Frontal cortex (tissue), 4 donors: Measurements from ENCODE around the gene VPS11. TPM values are rescaled to one million over a fixed set of nuclear protein-coding genes. Genes with fewer than 3 reads are reported as not detected.

Source experiments
- DNase-seq, 2 donors: peaks; one replicate each; pipeline ENCODE4 v3.0.0; 2012; ENCODE audit warnings: low spot score in 2 of 2
- FAIRE-seq: peaks from 2 replicates; lab custom pipeline; 2012; peaks lifted over from hg19 to GRCh38; lab: Jason Lieb, UNC
- total RNA-seq: library from RNA; depleted of rRNA; stranded (reverse); fragments of >200 nt; gene quantifications from one replicate; pipeline ENCODE4 v1.2.3, GENCODE V29; 2014
- donor health status: control.
- donor health status: control.
- donor health status: control.

Gene VPS11
- total RNA-seq, 1 donor from 2014 or later, result 26.1 TPM

DNA sequence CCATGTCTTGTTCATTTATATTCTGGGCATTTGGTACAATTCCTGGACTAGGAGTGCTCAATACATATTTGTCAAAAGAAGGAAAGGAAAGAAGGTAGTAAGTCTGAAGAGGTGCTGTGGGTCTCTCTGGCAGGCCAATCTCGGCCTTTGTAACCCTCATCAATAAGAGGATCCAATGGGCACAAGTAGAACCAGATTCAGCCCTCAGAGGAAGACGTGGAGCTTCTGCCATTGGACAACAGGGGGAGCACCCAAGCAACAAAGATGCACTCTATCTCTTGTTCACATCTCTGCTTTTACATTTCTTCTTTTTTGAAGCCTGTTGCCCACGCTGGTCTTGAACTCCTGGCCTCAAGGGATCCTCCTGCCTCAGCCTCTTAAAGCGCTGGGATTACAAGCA, 2.2 kb upstream of the VPS11 start:
- DNase-seq (no peak), FAIRE-seq (no peak)

DNA sequence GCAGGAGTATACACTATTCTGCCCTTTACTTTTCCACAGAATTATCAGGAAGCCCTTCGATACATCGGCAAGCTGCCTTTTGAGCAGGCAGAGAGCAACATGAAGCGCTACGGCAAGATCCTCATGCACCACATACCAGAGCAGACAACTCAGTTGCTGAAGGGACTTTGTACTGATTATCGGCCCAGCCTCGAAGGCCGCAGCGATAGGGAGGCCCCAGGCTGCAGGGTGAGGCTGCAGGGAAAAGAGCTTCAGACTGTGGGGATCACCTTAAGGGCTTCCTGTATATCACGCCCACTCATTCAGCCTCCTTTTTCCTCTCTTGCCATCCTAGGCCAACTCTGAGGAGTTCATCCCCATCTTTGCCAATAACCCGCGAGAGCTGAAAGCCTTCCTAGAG, 10.2 kb downstream of the VPS11 start:
- DNase-seq, result no peak
- no peak for FAIRE-seq

DNA sequence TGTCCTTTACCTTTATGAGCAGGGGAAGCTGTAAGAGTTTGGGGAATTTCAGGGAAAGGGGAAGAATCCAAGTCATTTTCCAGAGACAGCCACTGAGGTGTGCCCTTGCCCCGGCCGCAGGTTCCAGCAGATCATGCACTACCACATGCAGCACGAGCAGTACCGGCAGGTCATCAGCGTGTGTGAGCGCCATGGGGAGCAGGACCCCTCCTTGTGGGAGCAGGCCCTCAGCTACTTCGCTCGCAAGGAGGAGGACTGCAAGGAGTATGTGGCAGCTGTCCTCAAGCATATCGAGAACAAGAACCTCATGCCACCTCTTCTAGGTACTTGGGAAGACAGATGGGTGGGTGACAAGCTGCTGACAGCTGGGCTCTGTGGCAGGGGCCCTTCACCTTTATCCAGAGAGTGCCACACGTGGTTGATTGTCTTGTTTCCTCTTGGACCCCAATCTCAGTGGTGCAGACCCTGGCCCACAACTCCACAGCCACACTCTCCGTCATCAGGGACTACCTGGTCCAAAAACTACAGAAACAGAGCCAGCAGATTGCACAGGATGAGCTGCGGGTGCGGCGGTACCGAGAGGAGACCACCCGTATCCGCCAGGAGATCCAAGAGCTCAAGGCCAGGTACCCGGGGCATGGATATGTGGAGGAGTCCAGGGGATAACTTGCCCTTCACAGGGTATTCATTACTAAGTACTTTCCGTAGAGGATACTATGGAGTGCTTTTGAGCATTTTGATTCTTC, 11.2 kb downstream of the VPS11 start:
- FAIRE-seq (no peak), DNase-seq (no peak)

DNA sequence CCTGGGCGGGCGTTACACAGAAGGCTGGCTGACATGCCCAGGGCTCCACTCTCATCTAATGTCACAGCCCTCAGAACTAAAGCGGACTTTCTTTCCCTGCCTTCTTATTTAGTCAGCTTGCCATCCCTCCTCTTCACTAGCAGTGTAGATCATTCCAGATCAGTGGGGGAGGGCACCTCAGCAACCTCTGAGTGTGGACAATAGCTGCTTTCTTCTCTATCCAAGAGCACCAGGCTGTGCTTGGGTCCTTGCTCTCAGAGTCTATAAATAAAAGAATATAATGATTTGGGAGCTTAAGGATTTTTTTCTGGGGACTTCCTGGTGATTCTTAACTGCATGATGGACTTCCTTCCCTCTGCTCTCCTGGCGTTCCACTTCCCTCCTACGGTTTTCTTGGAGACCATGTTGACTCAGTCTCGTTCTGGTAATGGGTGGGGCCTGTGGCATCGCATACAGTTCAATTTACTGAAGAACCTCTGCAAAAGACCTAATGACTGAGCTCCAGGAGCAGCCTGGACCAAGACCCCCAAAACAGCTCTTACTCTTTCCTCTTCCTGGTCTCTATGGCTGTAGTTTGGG, 14.2 kb downstream of the VPS11 start:
- no peak for DNase-seq
- no peak for FAIRE-seq

DNA sequence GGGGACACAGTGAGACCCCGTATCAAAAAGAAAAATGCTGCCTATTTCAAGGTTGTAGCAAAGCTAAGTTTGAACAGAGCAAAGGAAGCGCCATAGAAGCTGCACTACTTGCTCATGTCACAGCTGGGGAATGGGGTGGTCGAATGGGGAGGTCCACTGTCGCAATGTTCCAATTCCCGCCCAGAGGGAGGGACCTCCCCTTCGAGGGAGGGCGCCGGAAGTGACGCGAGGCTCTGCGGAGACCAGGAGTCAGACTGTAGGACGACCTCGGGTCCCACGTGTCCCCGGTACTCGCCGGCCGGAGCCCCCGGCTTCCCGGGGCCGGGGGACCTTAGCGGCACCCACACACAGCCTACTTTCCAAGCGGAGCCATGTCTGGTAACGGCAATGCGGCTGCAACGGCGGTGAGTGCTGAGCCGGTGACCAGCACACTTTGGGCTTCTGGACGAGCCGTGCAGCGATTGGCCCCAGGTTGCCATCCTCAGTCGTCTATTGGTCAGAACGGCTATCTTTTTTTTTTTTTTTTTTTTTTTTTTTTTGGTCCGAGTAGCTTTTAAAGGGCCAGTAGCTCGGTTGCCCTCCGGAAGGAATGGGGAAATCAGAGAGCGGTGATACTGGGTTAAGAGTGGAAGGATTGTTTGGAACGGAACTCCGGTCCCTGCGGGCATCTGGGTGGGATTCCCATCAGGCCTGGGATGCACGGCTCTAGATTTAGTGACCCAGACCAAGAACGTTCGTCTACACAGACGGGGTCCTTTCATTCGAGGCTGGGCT, 17.2 kb downstream of the VPS11 start, which contains the start of gene HMBS:
HMBS (plus strand) TSS at position 219 of the 774 bp plus-strand sequence; CDS start at position 372, 153 bp downstream.
- FAIRE-seq, result no peak
- DNase-seq, result peak; percentile 82 to 92

DNA sequence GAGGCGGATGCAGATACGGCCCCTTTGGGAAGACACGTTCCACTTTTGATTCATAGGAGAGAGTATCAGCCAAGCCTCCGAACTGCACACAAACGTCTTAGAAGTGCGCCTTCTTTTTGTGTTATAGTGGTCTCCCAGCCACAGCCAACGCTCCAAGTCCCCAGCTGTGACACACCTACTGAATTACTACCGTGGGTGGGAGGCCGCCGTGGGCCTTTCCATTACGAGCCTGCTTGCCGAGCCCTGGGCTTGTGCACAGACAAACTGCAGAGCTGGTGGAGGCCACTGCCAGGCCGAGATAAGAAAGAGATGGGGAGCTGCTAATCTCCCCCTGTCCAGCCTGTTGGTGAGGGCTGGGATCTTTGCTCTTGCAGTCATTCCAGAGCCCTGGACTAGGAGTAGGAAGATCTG, 17.8 kb downstream of the VPS11 start:
- FAIRE-seq (no peak), DNase-seq (no peak)

DNA sequence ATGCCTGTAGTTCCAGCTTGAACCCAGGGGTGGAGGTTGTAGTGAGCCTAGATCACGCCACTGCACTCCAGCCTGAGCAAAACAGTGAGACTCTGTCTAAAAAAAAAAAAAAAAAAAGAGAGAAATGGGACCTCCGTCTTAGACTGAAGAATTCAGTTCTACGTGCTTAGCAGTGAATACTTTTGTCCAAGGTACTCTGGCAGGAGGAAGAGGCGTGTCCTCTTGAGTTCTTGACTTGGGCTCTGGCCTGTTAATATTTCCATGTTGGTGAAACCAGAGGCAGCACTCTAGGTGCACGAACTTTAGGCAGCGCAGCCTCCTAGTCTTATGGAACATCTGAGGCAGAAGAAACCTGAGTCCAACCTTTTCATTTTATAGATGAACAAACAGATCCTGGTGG, 19.5 kb downstream of the VPS11 start:
- FAIRE-seq, result no peak

DNA sequence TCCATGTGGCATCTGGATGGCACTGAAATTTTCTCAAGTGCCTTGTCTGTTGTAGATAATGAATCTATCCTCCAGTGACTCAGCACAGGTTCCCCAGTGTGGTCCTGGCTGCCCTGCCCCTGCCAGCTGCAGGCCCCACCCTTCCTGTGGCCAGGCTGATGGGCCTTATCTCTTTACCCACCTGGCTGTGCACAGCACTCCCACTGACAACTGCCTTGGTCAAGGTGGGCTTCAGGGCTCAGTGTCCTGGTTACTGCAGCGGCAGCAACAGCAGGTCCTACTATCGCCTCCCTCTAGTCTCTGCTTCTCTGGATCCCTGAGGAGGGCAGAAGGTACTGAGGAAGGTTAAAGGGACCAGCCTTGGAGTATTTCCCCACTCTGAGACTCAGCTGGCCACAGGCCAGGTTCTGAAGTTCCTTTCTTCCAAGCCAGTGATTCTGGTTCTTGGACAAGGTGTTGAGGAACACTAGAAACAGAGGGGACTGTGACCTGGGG, 20.2 kb downstream of the VPS11 start:
- FAIRE-seq (no peak), DNase-seq (no peak)

More for the DNA sequence above, 19.5 kb downstream of the VPS11 start:
- no peak for DNase-seq

DNA sequence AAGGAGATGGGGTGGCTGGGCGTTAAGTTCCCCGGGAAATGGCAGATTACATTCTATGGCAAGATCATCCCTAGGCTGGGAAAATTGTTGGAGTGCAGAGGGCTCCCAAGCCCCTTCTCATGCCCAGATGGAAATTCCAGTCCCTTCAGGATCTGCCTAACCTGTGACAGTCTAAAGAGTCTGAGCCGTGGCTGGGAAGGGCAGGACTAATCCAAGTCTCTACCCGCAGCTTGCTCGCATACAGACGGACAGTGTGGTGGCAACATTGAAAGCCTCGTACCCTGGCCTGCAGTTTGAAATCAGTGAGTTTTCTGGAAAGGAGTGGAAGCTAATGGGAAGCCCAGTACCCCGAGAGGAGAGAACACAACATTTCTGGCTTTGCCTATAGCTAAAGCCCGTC, 20.8 kb downstream of the VPS11 start:
- DNase-seq (no peak), FAIRE-seq (no peak)

DNA sequence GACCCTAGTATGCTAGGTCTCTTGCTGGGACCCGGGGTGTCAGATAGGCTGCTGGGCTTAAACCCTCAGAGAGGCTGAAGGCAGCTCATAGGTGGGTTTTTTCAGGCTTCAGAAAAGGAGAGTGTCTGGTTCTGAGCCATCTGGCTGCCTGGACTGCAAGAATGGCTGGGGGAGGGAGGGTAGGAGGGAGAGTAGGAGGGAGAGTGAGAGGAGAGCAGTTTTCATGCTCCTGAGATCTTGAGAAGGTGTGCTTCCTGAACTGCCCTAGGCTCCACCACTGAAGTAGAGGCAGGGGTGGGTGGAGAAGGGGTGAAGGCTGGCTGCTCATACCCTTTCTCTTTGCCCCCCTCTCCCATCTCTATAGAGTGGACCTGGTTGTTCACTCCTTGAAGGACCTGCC, 21.7 kb downstream of the VPS11 start:
- no peak for FAIRE-seq
- DNase-seq, result no peak

DNA sequence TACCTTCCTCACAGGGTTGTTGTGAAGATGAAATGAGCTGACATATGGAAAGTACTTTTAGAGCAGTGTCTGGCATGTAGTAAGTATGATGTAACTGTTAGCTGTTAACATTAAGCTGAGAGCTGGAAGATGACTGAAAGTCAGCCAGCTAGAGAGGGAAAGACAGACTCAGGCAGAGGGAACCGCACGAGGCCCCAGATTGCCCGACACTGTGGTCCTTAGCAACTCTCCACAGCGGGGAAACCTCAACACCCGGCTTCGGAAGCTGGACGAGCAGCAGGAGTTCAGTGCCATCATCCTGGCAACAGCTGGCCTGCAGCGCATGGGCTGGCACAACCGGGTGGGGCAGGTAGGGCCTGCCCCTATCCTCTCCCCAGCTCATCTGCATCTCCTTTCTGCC, 23.6 kb downstream of the VPS11 start:
- DNase-seq (no peak), FAIRE-seq (no peak)

DNA sequence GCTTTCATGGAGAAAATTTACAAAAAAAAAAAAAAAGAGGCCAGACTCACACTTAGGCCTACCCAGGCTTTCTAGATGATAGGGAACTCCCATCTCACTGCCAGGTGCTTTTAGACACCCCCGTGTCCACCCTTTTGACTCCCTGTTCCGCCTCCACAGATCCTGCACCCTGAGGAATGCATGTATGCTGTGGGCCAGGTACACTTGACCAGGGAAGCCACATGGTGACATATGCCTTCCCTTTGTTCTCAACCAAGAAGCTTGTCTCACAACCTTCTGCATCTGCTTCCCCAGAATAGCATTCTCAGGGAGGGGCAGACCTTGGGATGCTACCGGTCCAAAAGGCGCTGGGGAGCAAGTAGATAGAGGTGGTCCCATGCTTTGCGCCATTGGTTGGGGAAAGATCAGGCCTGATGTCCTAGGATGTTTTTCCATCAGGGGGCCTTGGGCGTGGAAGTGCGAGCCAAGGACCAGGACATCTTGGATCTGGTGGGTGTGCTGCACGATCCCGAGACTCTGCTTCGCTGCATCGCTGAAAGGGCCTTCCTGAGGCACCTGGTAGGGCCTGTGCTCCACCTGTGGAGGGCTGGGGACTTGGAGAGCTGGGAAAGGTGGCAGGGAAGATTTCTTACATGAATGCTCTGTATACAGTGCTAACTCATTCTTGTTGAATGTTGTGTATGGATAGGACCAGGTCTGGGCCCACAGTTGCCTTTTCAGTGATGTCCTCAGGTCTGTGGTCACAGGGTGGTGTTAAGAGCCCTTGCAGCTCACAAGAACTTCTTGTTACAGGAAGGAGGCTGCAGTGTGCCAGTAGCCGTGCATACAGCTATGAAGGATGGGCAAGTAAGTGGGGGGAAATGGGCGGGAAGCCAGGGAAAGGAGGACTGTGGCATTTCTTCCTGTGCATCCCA, 24.6 kb downstream of the VPS11 start:
- no peak for FAIRE-seq
- no peak for DNase-seq

DNA sequence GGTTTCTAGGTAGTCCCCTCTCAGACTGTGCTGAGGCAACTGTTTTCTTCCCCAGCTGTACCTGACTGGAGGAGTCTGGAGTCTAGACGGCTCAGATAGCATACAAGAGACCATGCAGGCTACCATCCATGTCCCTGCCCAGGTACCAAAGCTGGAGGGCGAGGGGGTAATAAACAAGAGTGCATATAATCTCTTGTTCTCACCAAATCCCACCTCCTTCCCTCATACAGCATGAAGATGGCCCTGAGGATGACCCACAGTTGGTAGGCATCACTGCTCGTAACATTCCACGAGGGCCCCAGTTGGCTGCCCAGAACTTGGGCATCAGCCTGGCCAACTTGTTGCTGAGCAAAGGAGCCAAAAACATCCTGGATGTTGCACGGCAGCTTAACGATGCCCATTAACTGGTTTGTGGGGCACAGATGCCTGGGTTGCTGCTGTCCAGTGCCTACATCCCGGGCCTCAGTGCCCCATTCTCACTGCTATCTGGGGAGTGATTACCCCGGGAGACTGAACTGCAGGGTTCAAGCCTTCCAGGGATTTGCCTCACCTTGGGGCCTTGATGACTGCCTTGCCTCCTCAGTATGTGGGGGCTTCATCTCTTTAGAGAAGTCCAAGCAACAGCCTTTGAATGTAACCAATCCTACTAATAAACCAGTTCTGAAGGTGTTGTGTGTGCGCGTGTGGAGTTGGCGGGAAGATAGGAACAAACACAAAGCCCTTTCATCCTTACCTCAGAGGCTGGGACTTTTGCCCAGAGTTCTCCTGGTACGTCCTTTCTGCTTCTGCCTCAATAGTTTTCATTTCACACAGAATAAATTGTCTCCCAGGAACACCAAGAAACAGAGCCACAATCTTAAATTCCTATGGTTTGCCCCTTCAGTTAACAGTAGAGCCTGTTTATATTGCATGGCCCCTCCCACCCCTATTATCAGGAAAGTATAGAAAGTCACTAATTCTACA, 25.5 kb downstream of the VPS11 start:
- FAIRE-seq (no peak), DNase-seq (no peak)

DNA sequence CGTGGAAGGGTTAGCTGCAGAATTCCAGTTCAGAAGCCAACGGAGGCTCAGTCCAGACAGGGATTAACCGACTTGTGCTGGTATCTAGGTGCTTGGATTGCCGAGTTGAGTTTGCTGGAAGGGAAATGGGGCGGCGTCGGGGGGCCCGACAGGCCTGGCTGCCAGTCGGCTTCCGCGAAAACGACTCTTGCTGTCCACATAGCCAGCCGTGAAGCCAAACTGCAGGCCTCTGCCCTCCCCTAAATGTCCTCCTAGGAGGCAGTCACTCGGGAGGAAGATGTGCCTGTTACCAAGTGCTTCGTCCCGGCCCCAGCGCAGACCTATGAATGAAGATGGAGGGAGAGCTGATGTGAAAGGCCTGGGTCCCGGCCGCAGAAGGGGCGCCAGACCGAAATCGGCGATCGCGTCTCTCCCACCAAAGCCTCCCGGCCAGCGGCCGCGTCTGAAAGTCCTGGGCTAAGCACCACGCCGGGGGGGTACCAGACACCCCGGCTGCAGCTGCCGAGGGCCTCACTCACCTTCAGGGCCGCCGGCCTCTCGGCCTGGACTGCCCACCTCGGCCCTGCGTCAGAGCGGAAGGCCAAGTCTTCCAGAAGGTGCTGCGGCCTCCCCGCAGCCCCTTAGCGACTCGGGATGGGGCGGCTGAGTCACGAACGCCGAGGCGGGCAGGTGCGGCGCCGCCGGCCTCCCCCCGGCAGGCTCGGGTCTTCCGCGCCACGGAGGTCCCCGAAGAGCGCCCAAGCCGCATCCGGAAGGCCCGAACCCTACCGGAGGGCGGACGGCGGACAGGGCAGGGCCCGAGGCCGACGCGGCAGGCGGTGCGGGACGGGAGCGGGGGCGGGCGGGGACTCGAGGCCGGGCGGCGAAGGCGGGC, 26.6 kb downstream of the VPS11 start:
- FAIRE-seq (no peak), DNase-seq (no peak)

DNA sequence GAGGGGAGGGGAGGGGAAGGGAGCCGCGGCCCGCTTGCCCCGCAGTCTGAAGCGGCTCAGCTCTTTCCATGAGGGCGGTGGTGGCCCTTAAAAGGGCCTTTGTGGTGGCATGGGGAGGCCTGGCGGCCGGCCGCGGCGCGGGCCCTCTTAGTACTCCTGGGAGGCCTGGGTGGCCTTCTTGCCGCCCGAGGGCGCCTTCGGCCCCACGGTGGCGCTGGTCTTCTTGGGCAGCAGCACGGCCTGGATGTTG, 27.1 kb downstream of the VPS11 start:
- FAIRE-seq (no peak), DNase-seq (peak; percentile 74 to 80)

DNA sequence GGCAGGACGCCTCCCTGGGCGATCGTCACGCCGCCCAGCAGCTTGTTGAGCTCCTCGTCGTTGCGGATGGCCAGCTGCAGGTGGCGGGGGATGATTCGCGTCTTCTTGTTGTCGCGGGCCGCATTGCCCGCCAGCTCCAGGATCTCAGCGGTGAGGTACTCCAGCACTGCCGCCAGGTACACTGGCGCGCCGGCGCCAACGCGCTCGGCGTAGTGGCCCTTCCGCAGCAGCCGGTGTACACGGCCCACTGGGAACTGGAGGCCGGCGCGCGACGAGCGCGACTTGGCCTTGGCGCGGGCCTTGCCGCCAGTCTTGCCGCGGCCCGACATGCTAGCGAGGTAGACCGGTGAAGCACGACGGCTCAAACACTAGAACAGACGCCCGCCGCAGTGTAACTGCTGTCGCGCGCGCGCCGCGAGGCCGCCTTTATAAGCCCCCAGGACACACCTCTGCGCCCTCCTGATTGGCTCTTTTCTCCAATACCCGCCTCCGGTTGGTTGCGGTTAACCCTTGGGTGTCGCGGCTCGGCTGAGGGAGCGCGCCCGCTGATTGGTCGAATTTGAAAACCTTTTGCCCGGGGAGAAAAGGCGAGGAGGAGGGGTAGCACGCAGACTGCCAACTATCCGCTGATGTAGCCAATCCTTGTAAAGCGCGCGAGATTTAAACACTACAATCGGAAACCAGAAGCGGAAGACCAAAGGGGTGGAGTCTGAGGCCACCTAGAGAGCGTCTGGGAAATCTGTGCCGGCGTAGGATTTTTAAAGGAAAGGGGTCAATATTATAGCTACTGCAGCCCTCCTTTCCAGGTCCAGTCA, 27.7 kb downstream of the VPS11 start:
- DNase-seq (peak; percentile 95 to 97), FAIRE-seq (peak; percentile 99)

DNA sequence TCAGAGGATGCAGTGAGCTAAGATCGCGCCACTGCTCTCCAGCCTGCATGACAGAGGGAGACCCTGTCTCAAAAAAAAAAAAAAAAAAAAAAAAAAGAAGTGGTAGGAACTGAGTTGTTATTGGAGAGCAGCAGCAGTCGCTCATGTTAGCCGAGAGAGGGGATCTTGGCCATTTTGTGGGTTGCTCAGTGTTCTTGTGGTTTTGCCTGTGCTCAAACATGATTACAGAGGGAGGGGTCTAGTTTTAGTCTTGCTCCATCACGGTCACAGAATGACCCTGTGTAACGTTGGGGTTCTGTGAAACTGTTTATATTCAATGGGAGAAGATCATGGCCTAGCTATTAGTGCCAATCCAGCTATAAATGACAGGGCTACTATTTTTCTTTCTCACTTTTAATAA, 32.1 kb downstream of the VPS11 start:
- no peak for DNase-seq
- no peak for FAIRE-seq
